Esophagus mucosa (tissue), 1 donor: ENCODE data around the gene ADAMTS6. TPM values are rescaled to one million over a fixed set of nuclear protein-coding genes. Genes with fewer than 3 reads are reported as not detected.

ENCODE experiments used
- ATAC-seq: fragments of 200-7000 bp; cut with Tn5 transposase; one replicate; pipeline ENCODE4 v1.9.1; 2020
- total RNA-seq: library from RNA; stranded (reverse); gene quantifications from one replicate; pipeline ENCODE4 v1.2.4, GENCODE V29; 2023
- donor health status: DM: yes; HTN: yes; CAD: no.

The ADAMTS6 gene
- total RNA-seq, 1 donor from 2014 or later = 1.2 TPM

GRCh38 chr5:65268525-65268924 is 213.2 kb downstream of the ADAMTS6 start:
- ATAC-seq = no peak

GRCh38 chr5:65264420-65264819 is 217.3 kb downstream of the ADAMTS6 start:
- no peak for ATAC-seq

- ATAC-seq = no peak
Measured at GRCh38 chr5:65263321-65263720, 218.4 kb downstream of the ADAMTS6 start.

GRCh38 chr5:65262649-65263059 is 219.1 kb downstream of the ADAMTS6 start:
- no peak for ATAC-seq

- no peak for ATAC-seq
Measured at GRCh38 chr5:65262096-65262495, 219.6 kb downstream of the ADAMTS6 start.

GRCh38 chr5:65261499-65261898 is 220.2 kb downstream of the ADAMTS6 start:
- ATAC-seq = no peak

- no peak for ATAC-seq
Measured at GRCh38 chr5:65255294-65255693, 226.4 kb downstream of the ADAMTS6 start.

GRCh38 chr5:65252977-65253376 is 228.7 kb downstream of the ADAMTS6 start:
- ATAC-seq = no peak

- no peak for ATAC-seq
Measured at GRCh38 chr5:65248896-65249295, 232.8 kb downstream of the ADAMTS6 start.

- no peak for ATAC-seq
Measured at GRCh38 chr5:65247594-65247993, 234.1 kb downstream of the ADAMTS6 start.

GRCh38 chr5:65246741-65247140 is 235.0 kb downstream of the ADAMTS6 start:
- ATAC-seq = no peak

- ATAC-seq = no peak
Measured at GRCh38 chr5:65244031-65244430, 237.7 kb downstream of the ADAMTS6 start.

- ATAC-seq = no peak
Measured at GRCh38 chr5:65243161-65243560, 238.6 kb downstream of the ADAMTS6 start.

GRCh38 chr5:65229841-65230240 is 251.9 kb downstream of the ADAMTS6 start:
- no peak for ATAC-seq

GRCh38 chr5:65213921-65214525 is 267.7 kb downstream of the ADAMTS6 start:
- no peak for ATAC-seq

- no peak for ATAC-seq
Measured at GRCh38 chr5:65209341-65209740, 272.4 kb downstream of the ADAMTS6 start.

- ATAC-seq = no peak
Measured at GRCh38 chr5:65204966-65205365, 276.8 kb downstream of the ADAMTS6 start.

- no peak for ATAC-seq
Measured at GRCh38 chr5:65203746-65204145, 278.0 kb downstream of the ADAMTS6 start.

- ATAC-seq = no peak
Measured at GRCh38 chr5:65199993-65200675, 281.6 kb downstream of the ADAMTS6 start.

- no peak for ATAC-seq
Measured at GRCh38 chr5:65198456-65199120, 283.1 kb downstream of the ADAMTS6 start.

- no peak for ATAC-seq
Measured at GRCh38 chr5:65197531-65198455, 283.9 kb downstream of the ADAMTS6 start.

- no peak for ATAC-seq
Measured at GRCh38 chr5:65194871-65195270, 286.8 kb downstream of the ADAMTS6 start.

- no peak for ATAC-seq
Measured at GRCh38 chr5:65192331-65192730, 289.4 kb downstream of the ADAMTS6 start.
